AG09319 (cell line): ENCODE data around the gene TNP1.

ENCODE experiments used
- DNase-seq: peaks from one replicate; pipeline ENCODE4 v3.0.0-alpha.2; 2010; ENCODE audit warnings: low read depth; ENCODE audit errors: extremely low read depth
- TF ChIP-seq, protein P1 (sequence below): IDR thresholded peaks from 2 replicates; pipeline ENCODE4 v1.5.1; 2011; ENCODE audit warnings: low read depth, mild to moderate bottlenecking, inconsistent platforms, low read length, moderate library complexity

The TNP1 gene

DNA sequence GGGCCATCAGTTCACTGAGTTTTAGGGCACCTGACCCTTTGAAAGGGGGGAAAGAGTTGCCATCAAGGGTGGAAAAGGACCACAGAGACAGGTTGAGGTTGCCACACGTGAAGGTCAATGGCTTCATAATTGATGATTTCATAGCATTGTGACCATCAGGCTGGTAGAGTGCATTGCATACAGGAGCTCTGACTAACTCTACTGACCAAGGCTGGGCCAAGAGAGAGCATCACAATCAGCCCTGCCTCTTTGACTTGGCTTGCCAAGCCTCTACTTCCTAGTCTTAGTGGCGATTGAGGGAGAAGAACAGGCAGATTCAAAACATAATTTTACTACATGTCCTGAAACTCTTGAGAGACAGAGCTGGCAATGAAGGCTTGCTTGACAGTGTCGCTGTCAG is 5.8 kb upstream of the TNP1 start:
- DNase-seq, result no peak
- TF ChIP-seq, protein P1, sequence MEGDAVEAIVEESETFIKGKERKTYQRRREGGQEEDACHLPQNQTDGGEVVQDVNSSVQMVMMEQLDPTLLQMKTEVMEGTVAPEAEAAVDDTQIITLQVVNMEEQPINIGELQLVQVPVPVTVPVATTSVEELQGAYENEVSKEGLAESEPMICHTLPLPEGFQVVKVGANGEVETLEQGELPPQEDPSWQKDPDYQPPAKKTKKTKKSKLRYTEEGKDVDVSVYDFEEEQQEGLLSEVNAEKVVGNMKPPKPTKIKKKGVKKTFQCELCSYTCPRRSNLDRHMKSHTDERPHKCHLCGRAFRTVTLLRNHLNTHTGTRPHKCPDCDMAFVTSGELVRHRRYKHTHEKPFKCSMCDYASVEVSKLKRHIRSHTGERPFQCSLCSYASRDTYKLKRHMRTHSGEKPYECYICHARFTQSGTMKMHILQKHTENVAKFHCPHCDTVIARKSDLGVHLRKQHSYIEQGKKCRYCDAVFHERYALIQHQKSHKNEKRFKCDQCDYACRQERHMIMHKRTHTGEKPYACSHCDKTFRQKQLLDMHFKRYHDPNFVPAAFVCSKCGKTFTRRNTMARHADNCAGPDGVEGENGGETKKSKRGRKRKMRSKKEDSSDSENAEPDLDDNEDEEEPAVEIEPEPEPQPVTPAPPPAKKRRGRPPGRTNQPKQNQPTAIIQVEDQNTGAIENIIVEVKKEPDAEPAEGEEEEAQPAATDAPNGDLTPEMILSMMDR, result no peak

DNA sequence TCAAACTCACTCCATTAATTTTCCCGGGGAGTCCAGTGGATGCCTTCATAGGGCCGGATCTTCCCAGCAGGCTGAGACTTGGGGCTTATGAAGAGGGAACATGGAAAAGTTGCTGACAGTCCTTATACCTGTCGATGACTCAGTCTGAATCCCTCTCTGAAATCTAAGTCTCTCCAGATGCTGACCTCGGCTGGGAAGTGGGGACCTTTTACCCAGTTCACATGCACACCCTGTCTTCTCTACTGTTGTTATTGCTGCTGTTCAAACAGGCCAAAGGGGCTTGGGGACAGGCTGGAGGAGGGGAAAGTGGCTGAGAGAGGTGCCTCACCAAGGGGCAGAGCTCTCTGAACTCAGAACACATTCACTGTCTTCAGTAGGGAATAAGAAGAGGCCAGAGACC is 4.1 kb upstream of the TNP1 start:
- TF ChIP-seq, protein P1, result no peak
- DNase-seq, result no peak

DNA sequence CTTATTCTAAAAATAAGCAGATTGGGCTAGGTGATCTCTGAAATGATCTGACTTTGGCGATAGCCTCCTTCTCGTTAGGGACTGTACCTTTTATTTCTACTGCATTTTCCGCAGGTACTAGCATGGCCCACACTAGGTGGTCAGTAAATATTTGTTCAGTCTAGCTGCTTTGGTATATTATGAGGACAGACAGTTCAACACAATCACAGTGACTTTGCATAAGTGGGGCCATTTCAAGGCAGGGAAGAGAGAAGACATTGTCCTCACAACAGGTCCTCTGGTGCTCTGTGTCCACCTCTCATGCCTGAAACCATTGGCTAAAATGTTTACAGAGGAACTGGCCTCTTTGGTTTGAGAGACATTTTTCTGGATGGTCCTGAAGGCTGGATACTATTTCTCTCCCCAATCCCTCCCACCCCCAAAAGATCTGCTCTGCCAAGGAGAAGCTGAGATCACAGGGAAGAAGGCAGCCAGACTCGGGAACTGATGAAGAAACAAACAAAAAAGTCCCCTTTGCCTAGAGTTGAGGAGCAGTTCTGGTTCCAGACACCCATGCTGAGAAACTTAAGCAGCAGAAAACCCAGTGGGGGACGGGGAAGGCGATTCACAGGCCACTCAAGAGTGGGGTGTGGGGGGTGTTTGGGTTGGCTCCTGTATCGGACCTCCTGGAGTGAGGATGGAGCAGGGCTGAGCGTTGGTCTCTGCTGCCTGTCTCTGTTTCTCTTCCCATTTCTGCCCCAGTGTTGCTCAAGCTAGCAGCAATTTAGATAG is 2.9 kb upstream of the TNP1 start:
- TF ChIP-seq, protein P1, result no peak
- DNase-seq, result no peak

DNA sequence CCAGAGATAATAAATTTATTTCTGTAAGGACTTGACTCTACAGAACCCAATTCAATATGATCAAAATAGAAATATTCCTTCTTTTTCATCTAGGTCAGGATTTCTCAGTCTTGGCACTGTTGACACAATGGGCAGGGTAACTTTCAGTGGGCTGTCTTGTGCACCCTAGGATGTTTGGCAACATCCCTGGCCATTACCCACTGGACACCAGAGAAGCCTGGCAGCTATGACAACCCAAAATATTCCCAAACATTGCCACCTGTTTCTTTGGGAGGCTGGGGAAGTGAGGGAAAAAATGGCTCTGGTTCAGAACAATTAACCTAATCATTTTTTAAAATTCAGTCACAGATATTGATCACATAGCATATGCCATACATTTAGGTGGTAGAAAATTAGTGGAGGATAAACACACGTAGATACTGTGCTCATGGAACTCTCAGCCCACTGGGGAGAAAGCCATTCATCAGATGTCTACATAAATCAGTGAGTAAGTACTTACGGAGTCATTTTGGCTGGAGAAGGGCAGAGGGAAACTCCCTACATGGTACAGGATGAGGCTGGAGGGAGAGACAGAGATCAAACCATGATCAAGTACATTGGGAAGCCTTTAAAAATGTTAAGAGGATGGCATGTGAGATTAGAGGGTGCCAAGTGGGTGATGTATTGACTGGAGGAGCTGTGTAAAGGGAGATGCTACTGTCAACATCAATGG is 718 bp upstream of the TNP1 start:
- DNase-seq, result no peak
- TF ChIP-seq, protein P1, result no peak

DNA sequence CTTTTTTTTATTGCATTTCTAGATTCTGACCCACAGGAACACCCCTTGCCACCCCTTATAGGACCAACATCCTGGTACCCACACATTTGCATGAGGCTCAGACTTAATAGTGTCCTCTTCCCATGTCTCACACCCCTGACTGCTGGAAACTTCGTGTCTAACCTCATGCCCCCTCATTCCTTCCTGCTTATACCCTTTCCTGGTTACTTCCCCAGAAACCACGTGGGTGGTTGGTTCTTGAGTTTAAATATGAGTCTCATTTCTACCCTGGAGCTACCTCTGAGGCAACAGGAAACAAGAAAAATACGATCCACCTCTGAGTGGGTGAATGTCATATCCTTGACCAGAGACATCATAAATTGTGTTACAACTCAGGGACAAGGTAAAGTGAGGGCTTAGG is 1.6 kb downstream of the TNP1 start:
- TF ChIP-seq, protein P1, result no peak
- DNase-seq, result no peak

DNA sequence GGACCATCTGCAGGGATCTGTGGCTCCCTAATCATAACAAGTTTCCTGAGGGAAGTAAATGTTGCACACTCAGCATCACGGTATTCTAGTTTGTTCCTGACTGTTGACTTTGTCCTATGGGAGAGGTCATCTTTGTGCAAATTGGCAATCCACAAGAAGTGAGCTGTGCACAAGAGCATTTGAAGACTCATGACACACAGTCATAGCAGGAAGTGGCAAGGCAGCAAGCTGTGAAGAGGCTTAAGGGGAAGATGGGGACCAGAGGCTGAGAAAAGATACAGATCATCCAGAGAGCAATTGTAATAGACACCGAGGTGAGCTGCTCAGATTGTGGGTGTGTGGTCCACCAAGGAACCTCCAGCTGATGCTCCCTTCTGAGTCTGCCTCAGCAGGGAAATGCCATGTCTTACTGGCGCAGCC is 2.7 kb downstream of the TNP1 start:
- no peak for DNase-seq
- TF ChIP-seq, protein P1, result no peak

DNA sequence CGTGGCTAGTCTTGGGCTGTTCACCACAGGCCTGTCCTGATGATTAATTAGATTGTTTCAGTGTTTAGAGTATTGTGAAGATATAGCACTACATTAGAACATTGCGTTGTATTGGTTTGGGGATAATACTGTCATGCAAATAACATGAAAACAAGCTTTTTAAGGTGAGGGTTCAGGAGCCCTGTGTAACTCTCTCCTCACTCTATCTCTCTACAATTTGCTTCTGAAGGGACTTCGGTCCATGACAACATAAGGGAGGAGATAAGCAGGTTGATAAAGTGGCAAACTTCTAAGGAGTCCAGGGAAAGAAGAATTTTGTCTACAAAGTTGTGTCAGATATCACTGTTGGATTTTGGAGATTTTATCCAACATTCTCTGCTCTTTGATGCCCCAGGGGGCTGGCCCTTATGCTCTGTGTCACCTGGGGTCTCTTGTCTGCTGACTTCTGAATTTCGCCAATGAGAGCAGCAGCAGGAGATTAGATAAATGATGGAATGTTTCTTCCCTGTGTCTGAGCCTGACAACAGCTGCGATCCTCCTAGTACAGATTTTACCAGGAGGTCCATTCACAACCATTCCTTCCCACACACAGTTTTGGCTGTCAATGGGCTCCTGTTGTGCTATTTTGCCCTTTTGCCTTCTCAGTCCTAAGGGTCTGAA is 3.3 kb downstream of the TNP1 start:
- TF ChIP-seq, protein P1, result no peak
- no peak for DNase-seq
